H1 (cell line): ENCODE results near the gene STX19. TPM values are rescaled to one million over a fixed set of nuclear protein-coding genes. Genes with fewer than 3 reads are reported as not detected.

Source experiments
- CTCF ChIA-PET: fragments of 300-600 bp; sonication (Branson Sonifier 250); formaldehyde crosslinking; loops from one replicate; lab custom pipeline; 2021; ENCODE audit not compliant: partially characterized antibody; lab: Charles Lee
- POLR2A ChIA-PET: fragments of 300-600 bp; sonication (Branson Sonifier 250); formaldehyde crosslinking; loops from one replicate; lab custom pipeline; 2021; ENCODE audit warnings: inconsistent platforms; ENCODE audit not compliant: partially characterized antibody; lab: Charles Lee
- DNase-seq, 2 experiments: peaks; one replicate each; pipeline versions ENCODE4 v3.0.0 to v3.0.0-alpha.2; 2010 to 2022; ENCODE audit warnings: low spot score in 2 of 2, low read depth in 1 of 2, mixed read lengths in 1 of 2
- FAIRE-seq: peaks from 2 replicates; lab custom pipeline; 2011; peaks lifted over from hg19 to GRCh38; lab: Jason Lieb, UNC
- H2AFZ ChIP-seq: 2 replicates; pipeline ENCODE4 v1.8.1; 2012; ENCODE audit warnings: low read length, inconsistent platforms
- H2AK5ac ChIP-seq: 2 replicates; pipeline ENCODE4 v1.6.1; 2013; ENCODE audit warnings: low read depth, low read length
- H2BK120ac ChIP-seq: replicated peaks from 2 replicates; pipeline ENCODE3; 2013; ENCODE audit warnings: low read depth, low read length, inconsistent platforms
- H2BK12ac ChIP-seq: 2 replicates; pipeline ENCODE4 v1.6.1; 2013; ENCODE audit warnings: low read depth, low read length
- H2BK15ac ChIP-seq: 2 replicates; pipeline ENCODE4 v1.6.1; 2013; ENCODE audit warnings: low read length
- H2BK20ac ChIP-seq: 2 replicates; pipeline ENCODE4 v1.6.1; 2013; ENCODE audit warnings: low read length
- H2BK5ac ChIP-seq: 2 replicates; pipeline ENCODE4 v1.6.1; 2013; ENCODE audit warnings: low read depth, low read length
- H3K14ac ChIP-seq: 2 replicates; pipeline ENCODE4 v1.6.1; 2013; ENCODE audit warnings: inconsistent platforms; ENCODE audit not compliant: insufficient read length
- H3K18ac ChIP-seq: 2 replicates; pipeline ENCODE4 v1.6.1; 2013; ENCODE audit warnings: low read length; ENCODE audit errors: extremely low read depth
- H3K23ac ChIP-seq: 2 replicates; pipeline ENCODE4 v1.6.1; 2013; ENCODE audit warnings: inconsistent platforms; ENCODE audit not compliant: insufficient read length
- H3K23me2 ChIP-seq: 2 replicates; pipeline ENCODE4 v1.6.1; 2013; ENCODE audit warnings: low read depth, low read length
- H3K27ac ChIP-seq: 2 replicates; pipeline ENCODE4 v1.6.1; 2011; ENCODE audit warnings: low read depth, low read length, inconsistent platforms
- H3K27me3 ChIP-seq, 4 experiments: replicated peaks in 1 of 4; 1 replicate in 1 of 4; 2 replicates in 3 of 4; pipeline versions ENCODE4 v1.6.1 to v1.8.1; 2011 to 2013; ENCODE audit warnings: low read length in 3 of 4, mild to moderate bottlenecking in 3 of 4, inconsistent platforms in 2 of 4, mixed read lengths in 2 of 4, moderate library complexity in 1 of 4; ENCODE audit not compliant: control insufficient read depth in 3 of 4, insufficient read depth in 3 of 4; ENCODE audit errors: extremely low read depth in 1 of 4
- H3K36me3 ChIP-seq, 4 experiments: 2 replicates each; pipeline versions ENCODE4 v1.6.1 to v1.8.1; 2011 to 2013; ENCODE audit warnings: mild to moderate bottlenecking in 4 of 4, low read length in 3 of 4, moderate library complexity in 2 of 4, control low read depth in 1 of 4, inconsistent platforms in 1 of 4; ENCODE audit not compliant: insufficient read depth in 4 of 4, control insufficient read depth in 2 of 4
- H3K4ac ChIP-seq: replicated peaks from 2 replicates; pipeline ENCODE3; 2013; ENCODE audit warnings: low read length, low read depth, mixed read lengths, inconsistent platforms; ENCODE audit not compliant: insufficient read length
- H3K4me1 ChIP-seq, 4 experiments: replicated peaks in 1 of 4; 1 replicate in 1 of 4; 2 replicates in 3 of 4; pipeline versions ENCODE4 v1.6.1 to v1.8.1; 2011 to 2013; ENCODE audit warnings: low read length in 3 of 4, inconsistent platforms in 2 of 4, mixed read lengths in 1 of 4; ENCODE audit not compliant: insufficient read depth in 4 of 4, control insufficient read depth in 3 of 4
- H3K4me2 ChIP-seq, 2 experiments: 2 replicates each; pipeline versions ENCODE4 v1.6.1 to v1.8.1; 2011 to 2013; ENCODE audit warnings: low read depth in 2 of 2, low read length in 2 of 2, control low read depth in 1 of 2, inconsistent platforms in 1 of 2, mild to moderate bottlenecking in 1 of 2; ENCODE audit not compliant: insufficient read depth in 1 of 2
- H3K4me3 ChIP-seq, 4 experiments: fragments of 200-600, 300-600 bp in 1 of 4; sonication (generic), shearing (Covaris generic), sonication (Bioruptor Twin) in 1 of 4; 2 replicates each; pipeline versions ENCODE4 v1.5.1 to v1.8.1; 2011 to 2016; ENCODE audit warnings: low read length in 4 of 4, low read depth in 3 of 4, control low read depth in 2 of 4, inconsistent platforms in 2 of 4, mild to moderate bottlenecking in 2 of 4, mixed read lengths in 1 of 4, moderate library complexity in 1 of 4; ENCODE audit not compliant: insufficient read depth in 2 of 4; ENCODE audit errors: extremely low read depth in 1 of 4
- H3K56ac ChIP-seq: replicated peaks from 2 replicates; pipeline ENCODE3; 2013; ENCODE audit warnings: low read depth, mild to moderate bottlenecking, mixed read lengths, low read length, inconsistent platforms; ENCODE audit not compliant: insufficient read length
- H3K79me1 ChIP-seq: 2 replicates; pipeline ENCODE4 v1.6.1; 2013; ENCODE audit warnings: low read depth, low read length, control low read depth
- H3K79me2 ChIP-seq, 2 experiments: 2 replicates each; pipeline versions ENCODE4 v1.6.1 to v1.8.1; 2012 to 2013; ENCODE audit warnings: low read length in 2 of 2, mild to moderate bottlenecking in 2 of 2, inconsistent platforms in 1 of 2; ENCODE audit not compliant: insufficient read depth in 2 of 2, control insufficient read depth in 1 of 2
- H3K9ac ChIP-seq, 4 experiments: replicated peaks in 1 of 4; 1 replicate in 1 of 4; 2 replicates in 3 of 4; pipeline versions ENCODE4 v1.6.1 to v1.8.1; 2011 to 2013; ENCODE audit warnings: low read depth in 3 of 4, low read length in 3 of 4, control low read depth in 2 of 4, mild to moderate bottlenecking in 2 of 4, moderate library complexity in 2 of 4, inconsistent platforms in 1 of 4; ENCODE audit errors: extremely low read depth in 1 of 4
- H3K9me3 ChIP-seq, 2 experiments: 2 replicates each; pipeline versions ENCODE4 v1.6.1 to v1.8.1; 2012 to 2013; ENCODE audit warnings: mild to moderate bottlenecking in 2 of 2, moderate library complexity in 2 of 2, control low read depth in 1 of 2, inconsistent platforms in 1 of 2, low read depth in 1 of 2, low read length in 1 of 2, mixed read lengths in 1 of 2; ENCODE audit not compliant: insufficient read depth in 2 of 2
- H4K20me1 ChIP-seq, 2 experiments: replicated peaks in 1 of 2; 2 replicates each; pipeline versions ENCODE3 to v1.8.1; 2011 to 2013; ENCODE audit warnings: inconsistent platforms in 2 of 2, low read length in 2 of 2, mild to moderate bottlenecking in 1 of 2; ENCODE audit not compliant: insufficient read depth in 2 of 2, control insufficient read depth in 1 of 2
- H4K5ac ChIP-seq: 2 replicates; pipeline ENCODE4 v1.6.1; 2013; ENCODE audit warnings: low read length, low read depth, mixed read lengths, inconsistent platforms; ENCODE audit not compliant: insufficient read length
- H4K8ac ChIP-seq: 2 replicates; pipeline ENCODE4 v1.8.0; 2013; ENCODE audit warnings: mild to moderate bottlenecking, moderate library complexity, low read length, inconsistent platforms; ENCODE audit not compliant: insufficient read depth; ENCODE audit errors: extremely low read depth
- H4K91ac ChIP-seq: replicated peaks from 2 replicates; pipeline ENCODE3; 2013; ENCODE audit warnings: low read length, mixed read lengths, inconsistent platforms; ENCODE audit not compliant: insufficient read length
- CHD1 ChIP-seq: IDR thresholded peaks from 2 replicates; pipeline ENCODE4 v1.6.1; 2012; ENCODE audit warnings: low read depth, low read length, improper control_type of control experiment
- EP300 ChIP-seq, 2 experiments: IDR thresholded peaks; 1 replicate in 1 of 2; 2 replicates in 1 of 2; pipeline ENCODE4 v1.6.1; 2011 to 2012; ENCODE audit warnings: low read depth in 2 of 2, low read length in 2 of 2, mild to moderate bottlenecking in 2 of 2, borderline replicate concordance in 1 of 2, inconsistent platforms in 1 of 2, moderate library complexity in 1 of 2
- KDM1A ChIP-seq: fragments of 200-600, 300-600 bp; sonication (generic); IDR thresholded peaks from 2 replicates; pipeline ENCODE4 v1.7.1; 2016; ENCODE audit warnings: mild to moderate bottlenecking, low read length, borderline replicate concordance
- NANOG ChIP-seq: IDR thresholded peaks from 2 replicates; pipeline ENCODE4 v1.6.1; 2011; ENCODE audit warnings: low read length, low read depth, mild to moderate bottlenecking, inconsistent platforms; ENCODE audit not compliant: insufficient read depth, poor library complexity, severe bottlenecking
- SUZ12 ChIP-seq: fragments of 200-600 bp; sonication (generic); IDR thresholded peaks from 2 replicates; pipeline ENCODE4 v1.6.1; 2012; ENCODE audit warnings: mild to moderate bottlenecking, inconsistent platforms, low read length, moderate library complexity, mixed read lengths
- TBP ChIP-seq: IDR thresholded peaks from 2 replicates; pipeline ENCODE4 v1.6.1; 2011; ENCODE audit warnings: low read depth, low read length, improper control_type of control experiment
- YY1 ChIP-seq: IDR thresholded peaks from 2 replicates; pipeline ENCODE4 v1.6.1; 2011; ENCODE audit warnings: low read depth, mild to moderate bottlenecking, low read length
- WGBS, 2 experiments: shearing (Covaris generic) in 1 of 2; methylation state at CpG; one replicate each; pipeline versions ENCODE4 v1.1.6 to v1.1.7; 2013 to 2015; ENCODE audit warnings: low lambda C conversion rate in 2 of 2, mixed read lengths in 2 of 2, inconsistent platforms in 1 of 2, low coverage in 1 of 2, missing lambda C conversion rate in 1 of 2; ENCODE audit not compliant: insufficient replicate concordance in 2 of 2, insufficient coverage in 1 of 2, insufficient read length in 1 of 2; ENCODE audit errors: extremely low coverage in 1 of 2, missing lambda C conversion rate in 1 of 2; 5-methylcytosine and 5-hydroxymethylcytosine counted together
- polyA plus RNA-seq, 7 experiments: library from polyadenylated mRNA; depleted of rRNA in 3 of 7; stranded (reverse) in 5 of 7; unstranded in 2 of 7; fragments of >200 nt in 5 of 7; fragments of 200-250 nt in 2 of 7; gene quantifications; 1 replicate in 5 of 7; 2 replicates in 1 of 7; 4 replicates in 1 of 7; pipeline versions ENCODE4 v1.2.1 to v1.2.3, GENCODE V29; 2011 to 2013; ENCODE audit warnings: missing spikeins in 2 of 7, mixed read lengths in 2 of 7
- total RNA-seq: library from RNA; stranded (reverse); fragmentation: NEBNext Ultra II Directional; extraction: Animal tissue kit (Norgen Biotek cat#: 25700); gene quantifications from 2 replicates; pipeline ENCODE4 v1.2.1, GENCODE V29; 2021
- TF ChIP-seq, protein P1 (sequence below): IDR thresholded peaks from 2 replicates; pipeline ENCODE4 v1.6.1; 2011; ENCODE audit warnings: low read length, improper control_type of control experiment
- TF ChIP-seq, protein P2 (sequence below): IDR thresholded peaks from 2 replicates; pipeline ENCODE4 v1.6.1; 2011; ENCODE audit warnings: low read depth, mild to moderate bottlenecking, low read length; ENCODE audit not compliant: insufficient read depth

STX19 gene
- total and polyA plus RNA-seq, 2 of the 8 experiments (the other 6 are each of a cell fraction or from before 2014, with no cell fraction given) = not detected

DNA sequence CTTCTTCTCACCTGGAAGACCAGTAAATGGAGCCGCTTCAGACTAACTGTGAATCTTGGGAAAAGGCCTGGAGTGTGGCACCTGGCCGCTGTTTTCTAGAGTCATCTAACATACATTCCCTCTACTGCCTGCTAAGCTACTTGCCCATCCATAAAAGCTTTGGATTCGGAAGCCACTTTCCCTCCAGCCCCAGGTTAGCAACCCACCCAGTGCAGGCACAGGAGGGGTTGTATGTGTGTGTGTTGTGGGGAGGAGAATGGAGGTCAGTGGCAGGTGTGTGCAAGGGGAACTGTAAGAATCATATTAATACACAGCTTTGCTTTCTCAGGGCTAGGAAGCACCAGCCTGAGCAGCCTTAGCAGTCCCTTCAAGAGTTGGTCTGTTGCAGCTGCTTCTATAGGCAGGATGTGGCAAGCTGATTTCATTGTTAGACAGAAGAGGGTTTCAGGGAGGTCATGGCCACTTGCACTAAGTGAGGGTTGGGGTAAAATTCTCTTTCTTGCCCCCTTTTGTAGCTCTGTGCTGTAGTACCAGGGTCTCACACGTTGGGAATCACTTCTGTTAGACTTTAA, 43.4 kb upstream of the STX19 start:
- Histone ChIP-seq H4K8ac (no peak overlapping the region), H3K4me3 (no peak overlapping the region), H3K79me2 (no peaks in the 10 kb centered on the region), H4K5ac (no peak overlapping the region), H4K20me1 (no peaks in the 10 kb centered on the region), H4K91ac (no peak overlapping the region), H3K4me1 (no peaks in the 10 kb centered on the region), H2AFZ (no peak overlapping the region), H3K23me2 (no peaks in the 10 kb centered on the region), H3K27ac (no peak overlapping the region), H2AK5ac (no peak overlapping the region), H3K36me3 (no peaks in the 10 kb centered on the region; a peak in 1 of 8 replicates), H3K23ac (no peak overlapping the region), H3K9me3 (peaks cover 0 to 2% of the 10 kb centered on the region in 2 experiments; a peak in 2 of 4 replicates), H2BK5ac (no peak overlapping the region), H3K9ac (peak overlapping the region in 1 of 4 experiments; percentile 18; a peak in 1 of 7 replicates), H3K4me2 (no peak overlapping the region), H3K14ac (no peak overlapping the region), H2BK15ac (no peak overlapping the region), H3K27me3 (no peaks in the 10 kb centered on the region), H3K4ac (no peak overlapping the region), H3K56ac (no peak overlapping the region), H3K79me1 (no peaks in the 10 kb centered on the region; the same call in 1 of the 2 replicates), H2BK12ac (no peak overlapping the region), H2BK20ac (no peak overlapping the region), H2BK120ac (no peak overlapping the region), H3K18ac (no peak overlapping the region)
- 90% methylated on average over 4 of the region's 4 CpGs; no CpG with 5 or more reads in 1 of the 2 experiments for WGBS, 2 experiments
- no peak for TF ChIP-seq NANOG
- TF ChIP-seq TBP = no peak
- TF ChIP-seq, protein P1, sequence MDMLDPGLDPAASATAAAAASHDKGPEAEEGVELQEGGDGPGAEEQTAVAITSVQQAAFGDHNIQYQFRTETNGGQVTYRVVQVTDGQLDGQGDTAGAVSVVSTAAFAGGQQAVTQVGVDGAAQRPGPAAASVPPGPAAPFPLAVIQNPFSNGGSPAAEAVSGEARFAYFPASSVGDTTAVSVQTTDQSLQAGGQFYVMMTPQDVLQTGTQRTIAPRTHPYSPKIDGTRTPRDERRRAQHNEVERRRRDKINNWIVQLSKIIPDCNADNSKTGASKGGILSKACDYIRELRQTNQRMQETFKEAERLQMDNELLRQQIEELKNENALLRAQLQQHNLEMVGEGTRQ = no peak
- no peak for TF ChIP-seq EP300 (IDR thresholded peaks at IDR 0.05; ENCODE audit: borderline replicate concordance in 1 of 2, low read depth in 2 of 2, low read length in 2 of 2)
- TF ChIP-seq SUZ12 = no peak
- no peak for TF ChIP-seq KDM1A
- TF ChIP-seq CHD1 = no peak
- TF ChIP-seq, protein P2, sequence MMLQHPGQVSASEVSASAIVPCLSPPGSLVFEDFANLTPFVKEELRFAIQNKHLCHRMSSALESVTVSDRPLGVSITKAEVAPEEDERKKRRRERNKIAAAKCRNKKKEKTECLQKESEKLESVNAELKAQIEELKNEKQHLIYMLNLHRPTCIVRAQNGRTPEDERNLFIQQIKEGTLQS = no peak
- no peak for TF ChIP-seq YY1
- FAIRE-seq = no peak
- no peak for DNase-seq
- ChIA-PET CTCF (interaction anchor here (1.0 to 3.0 kb wide), 3 partner anchors 8 to 35 kb away, joined by 3 to 15 read pairs (median 5); partner anchors contain the start of genes DHFR2 and NSUN3), POLR2A (no interaction called here)
